ENCODE data around the gene SIRT3. TPM values are rescaled to one million over a fixed set of nuclear protein-coding genes. Genes with fewer than 3 reads are reported as not detected.

SIRT3 gene
- total RNA-seq, 1 experiment from 2014 or later = 37.5 TPM

- Histone ChIP-seq H3K27me3 (ENCODE audit: control insufficient read depth, insufficient read depth, low read length) (no peaks in the 10 kb centered on the region; the same call in 1 of the 2 replicates), H3K4me3 (ENCODE audit: low read depth in 2 of 2, low read length in 2 of 2) (no peak overlapping the region), H3K9me3 (ENCODE audit: control insufficient read depth, insufficient read depth, low read depth, low read length) (0 out of 2 replicates have a peak, but pooled peaks cover 3% of the 10 kb centered on the region), H3K36me3 (ENCODE audit: control insufficient read depth, insufficient read depth, low read length) (no peaks in the 10 kb centered on the region), H3K4me1 (ENCODE audit: control insufficient read depth, insufficient read depth, low read length) (peaks cover 14% of the 10 kb centered on the region), H3K27ac (ENCODE audit: low read length) (no peak overlapping the region)
- intact Hi-C loops (cut with micrococcal nuclease; ENCODE audit: unreplicated experiment) (no loop called here), in situ Hi-C loops (cut with HindIII; ENCODE audit: low pct_unique_long_range_greater_than_20kb, low sequenced_read_pairs) (no loop called here)
- no peak for TF ChIP-seq CTCF (IDR thresholded peaks at IDR 0.05)
- CTCF ChIA-PET = no interaction called here
- POLR2A ChIA-PET = no interaction called here
- DNase-seq (ENCODE audit: low read depth, low spot score) (no peak), ATAC-seq (no peak)
- no TSS peak for BruUV-seq (replicated peaks)
Measured at GRCh38 chr11:272195-272930, 36.2 kb upstream of the SIRT3 start.

GRCh38 chr11:271319-271715 is 35.2 kb upstream of the SIRT3 start:
- CTCF ChIA-PET = interaction anchor here (0.6 to 1.3 kb wide), 2 partner anchors 21 to 136 kb away, joined by 3 to 4 read pairs; no protein-coding TSS in a partner anchor
- TF ChIP-seq POLR2AphosphoS5 (IDR thresholded peaks at IDR 0.05; ENCODE audit: low read depth, low read length) (no peak), CTCF (IDR thresholded peaks at IDR 0.05) (no peak), SIN3A (IDR thresholded peaks at IDR 0.05; ENCODE audit: borderline replicate concordance, insufficient read depth, low read depth, low read length) (no peak), REST (IDR thresholded peaks at IDR 0.05; ENCODE audit: insufficient read depth in 1 of 2, low read depth in 2 of 2, low read length in 1 of 2) (no peak), TCF7L2 (IDR thresholded peaks at IDR 0.05; ENCODE audit: low read depth, low read length) (no peak)
- ATAC-seq (no peak), DNase-seq (ENCODE audit: low read depth, low spot score) (no peak)
- no peaks in the 10 kb centered on the region; the same call in 1 of the 2 replicates for H3K27me3 ChIP-seq (ENCODE audit: control insufficient read depth, insufficient read depth, low read length)
- BruUV-seq (replicated peaks) = no TSS peak
- in situ Hi-C loops (cut with HindIII; ENCODE audit: low pct_unique_long_range_greater_than_20kb, low sequenced_read_pairs) (no loop called here), intact Hi-C loops (cut with micrococcal nuclease; ENCODE audit: unreplicated experiment) (no loop called here)
- H3K27ac ChIP-seq (ENCODE audit: low read length) = no peak overlapping the region
- H3K36me3 ChIP-seq (ENCODE audit: control insufficient read depth, insufficient read depth, low read length) = no peaks in the 10 kb centered on the region
- peaks cover 5% of the 10 kb centered on the region; the same call in 1 of the 2 replicates for H3K9me3 ChIP-seq (ENCODE audit: control insufficient read depth, insufficient read depth, low read depth, low read length)
- no peak overlapping the region for H3K4me3 ChIP-seq (ENCODE audit: low read depth in 2 of 2, low read length in 2 of 2)
- peaks cover 14% of the 10 kb centered on the region for H3K4me1 ChIP-seq (ENCODE audit: control insufficient read depth, insufficient read depth, low read length)
- POLR2A ChIA-PET = no interaction called here
